Thoracic aorta (tissue), 2 donors: ENCODE results near the gene EMSY. TPM values are rescaled to one million over a fixed set of nuclear protein-coding genes. Genes with fewer than 3 reads are reported as not detected.
"Not testable (repeated sequence)": the region's sequence is repeated elsewhere in the genome, so short reads cannot be mapped to it uniquely, and the experiment has no call there.

Experiments
- ATAC-seq: fragments of 150-250 bp; one replicate; pipeline ENCODE4 v1.8.0; 2017; ENCODE audit warnings: low read depth; ENCODE audit not compliant: insufficient number of reproducible peaks, low FRiP score
- DNase-seq: peaks from one replicate; pipeline ENCODE4 v3.0.0-alpha.2; 2020; ENCODE audit warnings: low spot score
- H3K27ac ChIP-seq, 2 donors: fragments of 200-600 bp; sonication (generic); 1 replicate in 1 of 2; 2 replicates in 1 of 2; pipeline ENCODE4 v1.5.1; 2016; ENCODE audit warnings: mild to moderate bottlenecking in 2 of 2, moderate library complexity in 2 of 2
- H3K27me3 ChIP-seq: fragments of 200-600 bp; sonication (generic); replicated peaks from 2 replicates; pipeline ENCODE4 v1.6.0; 2016; ENCODE audit warnings: mild to moderate bottlenecking; ENCODE audit not compliant: insufficient read depth
- H3K36me3 ChIP-seq: fragments of 200-600 bp; sonication (generic); one replicate; pipeline ENCODE4 v1.5.1; 2016
- H3K4me1 ChIP-seq, 2 donors: fragments of 200-600 bp; sonication (generic); 1 replicate in 1 of 2; 2 replicates in 1 of 2; pipeline versions ENCODE4 v1.5.1 to v1.6.0; 2016; ENCODE audit warnings: low read depth in 2 of 2, mild to moderate bottlenecking in 1 of 2; ENCODE audit not compliant: control insufficient read depth in 1 of 2
- H3K4me3 ChIP-seq: fragments of 200-600 bp; sonication (generic); 2 replicates; pipeline ENCODE4 v1.5.1; 2016; ENCODE audit warnings: mild to moderate bottlenecking
- H3K9me3 ChIP-seq: fragments of 200-600 bp; sonication (generic); 2 replicates; pipeline ENCODE4 v1.5.1; 2016
- CTCF ChIP-seq: fragments of 200-600 bp; sonication (generic); IDR thresholded peaks from one replicate; pipeline ENCODE4 v1.5.1; 2019; ENCODE audit warnings: antibody characterized with exemption
- total RNA-seq, 2 donors: library from RNA; depleted of rRNA; stranded (reverse); fragments of >200 nt; gene quantifications; one replicate each; pipeline versions ENCODE4 v1.1.0 to v1.2.3, GENCODE V29; 2016

The EMSY gene
- total RNA-seq, 2 donors from 2014 or later = 53.5 to 73.2 TPM

GRCh38 chr11:76577921-76578653 lies 133.3 kb downstream of the EMSY start:
- DNase-seq (no peak), ATAC-seq (no peak)
- no peak for TF ChIP-seq CTCF
- Histone ChIP-seq H3K36me3 (no peaks in the 10 kb centered on the region), H3K27ac (peak overlapping the region; percentile 67 to 79), H3K4me3 (no peak overlapping the region), H3K9me3 (no peaks in the 10 kb centered on the region), H3K4me1 (peaks cover 18 to 35% of the 10 kb centered on the region in 2 donors), H3K27me3 (no peaks in the 10 kb centered on the region)

- Histone ChIP-seq H3K4me1 (peaks cover 18 to 35% of the 10 kb centered on the region in 2 donors), H3K27ac (peak overlapping the region; percentile 67 to 79), H3K4me3 (no peak overlapping the region), H3K9me3 (no peaks in the 10 kb centered on the region), H3K36me3 (no peaks in the 10 kb centered on the region), H3K27me3 (no peaks in the 10 kb centered on the region)
- peak; percentile 45 for DNase-seq
- no peak for TF ChIP-seq CTCF
- peak; percentile 61 for ATAC-seq
Observed at GRCh38 chr11:76578654-76579055, 133.8 kb downstream of the EMSY start.

- Histone ChIP-seq H3K27ac (peak overlapping the region; percentile 67 to 79), H3K4me3 (peak overlapping the region; percentile 24)
- DNase-seq = peak; percentile 41
Observed at GRCh38 chr11:76579056-76579751, 134.4 kb downstream of the EMSY start.

GRCh38 chr11:76579752-76580151 lies 134.9 kb downstream of the EMSY start:
- Histone ChIP-seq H3K9me3 (no peaks in the 10 kb centered on the region), H3K36me3 (no peaks in the 10 kb centered on the region), H3K4me1 (peaks cover 18 to 35% of the 10 kb centered on the region in 2 donors), H3K4me3 (no peak overlapping the region), H3K27ac (peak overlapping the region; percentile 67 to 79), H3K27me3 (no peaks in the 10 kb centered on the region)
- DNase-seq (no peak), ATAC-seq (peak; percentile 25)
- TF ChIP-seq CTCF = no peak

More at GRCh38 chr11:76579056-76579751, 134.4 kb downstream of the EMSY start:
- TF ChIP-seq CTCF = peak; percentile 31
- H3K27me3 ChIP-seq = no peaks in the 10 kb centered on the region
- H3K36me3 ChIP-seq = no peaks in the 10 kb centered on the region
- H3K4me1 ChIP-seq = peaks cover 18 to 35% of the 10 kb centered on the region in 2 donors
- ATAC-seq = peak; percentile 53
- H3K9me3 ChIP-seq = no peaks in the 10 kb centered on the region

- not testable (repeated sequence) for H3K4me3 ChIP-seq, ATAC-seq, DNase-seq, H3K27ac ChIP-seq, H3K36me3 ChIP-seq, H3K9me3 ChIP-seq, H3K27me3 ChIP-seq
- peaks cover 15 to 30% of the 10 kb centered on the region in 2 donors for H3K4me1 ChIP-seq
Observed at GRCh38 chr11:76582471-76582870, 137.7 kb downstream of the EMSY start.
